Stimulated activated CD4-positive, alpha-beta T cell treated with anti-CD3 and anti-CD28 coated beads, Interleukin-12 subunit alpha, Interleukin-12 subunit beta, amount 100 ng/mL, for 4 hours (primary cell): Measurements from ENCODE around the gene VWA5A.
A peak's percentile ranks its signal among the peaks of the same experiment; 100 is the strongest.

ENCODE experiments used
- DNase-seq: peaks from one replicate; pipeline ENCODE4 v3.0.0-alpha.2; 2020

VWA5A gene, protein sequence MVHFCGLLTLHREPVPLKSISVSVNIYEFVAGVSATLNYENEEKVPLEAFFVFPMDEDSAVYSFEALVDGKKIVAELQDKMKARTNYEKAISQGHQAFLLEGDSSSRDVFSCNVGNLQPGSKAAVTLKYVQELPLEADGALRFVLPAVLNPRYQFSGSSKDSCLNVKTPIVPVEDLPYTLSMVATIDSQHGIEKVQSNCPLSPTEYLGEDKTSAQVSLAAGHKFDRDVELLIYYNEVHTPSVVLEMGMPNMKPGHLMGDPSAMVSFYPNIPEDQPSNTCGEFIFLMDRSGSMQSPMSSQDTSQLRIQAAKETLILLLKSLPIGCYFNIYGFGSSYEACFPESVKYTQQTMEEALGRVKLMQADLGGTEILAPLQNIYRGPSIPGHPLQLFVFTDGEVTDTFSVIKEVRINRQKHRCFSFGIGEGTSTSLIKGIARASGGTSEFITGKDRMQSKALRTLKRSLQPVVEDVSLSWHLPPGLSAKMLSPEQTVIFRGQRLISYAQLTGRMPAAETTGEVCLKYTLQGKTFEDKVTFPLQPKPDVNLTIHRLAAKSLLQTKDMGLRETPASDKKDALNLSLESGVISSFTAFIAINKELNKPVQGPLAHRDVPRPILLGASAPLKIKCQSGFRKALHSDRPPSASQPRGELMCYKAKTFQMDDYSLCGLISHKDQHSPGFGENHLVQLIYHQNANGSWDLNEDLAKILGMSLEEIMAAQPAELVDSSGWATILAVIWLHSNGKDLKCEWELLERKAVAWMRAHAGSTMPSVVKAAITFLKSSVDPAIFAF

DNA sequence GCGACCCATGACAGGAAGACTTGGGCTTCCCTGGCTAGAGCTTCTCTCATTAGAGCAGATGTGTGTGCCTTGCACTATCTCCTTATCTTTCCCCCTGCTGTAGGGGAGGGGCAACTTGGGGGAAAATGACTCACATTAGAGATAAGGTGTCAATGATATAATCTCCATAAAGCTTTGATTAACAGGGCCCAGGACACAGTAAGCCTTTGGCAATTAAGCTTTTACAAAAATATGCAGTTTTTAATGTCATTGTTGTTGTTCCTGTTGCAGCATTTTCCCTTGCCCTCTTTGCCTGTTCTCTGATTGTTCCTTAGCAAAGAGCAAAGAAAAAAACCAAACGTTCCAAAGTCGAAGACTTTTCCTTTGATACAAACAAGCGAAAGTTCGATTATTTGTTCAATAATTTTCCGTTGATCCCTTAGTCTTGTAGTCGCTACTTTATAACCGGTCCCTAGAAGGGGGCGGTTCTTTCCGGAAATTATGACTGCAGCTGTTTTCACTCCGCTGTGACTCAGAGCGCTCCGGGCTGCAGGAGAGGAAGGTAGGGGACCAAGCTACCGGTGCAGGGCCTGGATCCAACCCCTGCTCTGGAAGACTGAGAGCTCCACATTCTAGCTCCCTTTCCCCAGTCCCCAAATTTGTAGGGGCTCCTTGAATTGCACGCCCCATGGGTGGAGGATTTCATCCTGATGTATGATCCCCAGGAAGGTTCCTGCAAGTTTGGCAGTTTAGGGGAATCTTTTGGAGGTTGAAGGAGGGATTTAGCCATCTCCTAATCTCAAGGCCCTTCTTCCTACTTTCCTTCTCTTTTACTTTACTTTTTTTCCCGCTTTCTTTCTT is at the start of gene VWA5A:
VWA5A (plus strand) TSS at position 509 of the 840 bp plus-strand sequence. CDS start 2,062 bp downstream, outside the sequence.
- peak; percentile 68 for DNase-seq

DNA sequence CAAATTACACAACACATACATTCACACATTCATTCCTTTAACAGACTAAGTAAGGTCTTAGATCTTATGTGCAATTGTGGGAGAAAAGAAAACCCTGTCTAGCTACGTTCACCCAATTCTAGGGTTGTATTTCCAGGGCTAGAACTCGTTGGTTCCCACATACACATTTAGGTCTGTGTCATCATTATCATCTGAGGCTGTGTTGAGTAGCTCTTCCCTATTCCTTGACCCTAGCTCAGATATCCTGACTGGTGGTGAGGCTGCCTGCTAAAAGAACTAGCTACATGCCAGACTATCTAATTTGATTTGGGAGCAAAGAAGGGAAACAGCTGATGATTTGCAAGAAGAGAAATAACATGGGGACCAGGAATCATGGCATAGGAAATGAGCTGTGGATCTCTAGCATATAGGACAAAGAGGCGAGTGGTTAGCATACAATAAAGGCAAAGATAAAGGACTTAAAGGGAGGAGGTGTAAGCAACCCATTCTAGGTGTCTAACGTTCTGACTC is 46.6 kb upstream of the VWA5A start:
- DNase-seq: no peak

DNA sequence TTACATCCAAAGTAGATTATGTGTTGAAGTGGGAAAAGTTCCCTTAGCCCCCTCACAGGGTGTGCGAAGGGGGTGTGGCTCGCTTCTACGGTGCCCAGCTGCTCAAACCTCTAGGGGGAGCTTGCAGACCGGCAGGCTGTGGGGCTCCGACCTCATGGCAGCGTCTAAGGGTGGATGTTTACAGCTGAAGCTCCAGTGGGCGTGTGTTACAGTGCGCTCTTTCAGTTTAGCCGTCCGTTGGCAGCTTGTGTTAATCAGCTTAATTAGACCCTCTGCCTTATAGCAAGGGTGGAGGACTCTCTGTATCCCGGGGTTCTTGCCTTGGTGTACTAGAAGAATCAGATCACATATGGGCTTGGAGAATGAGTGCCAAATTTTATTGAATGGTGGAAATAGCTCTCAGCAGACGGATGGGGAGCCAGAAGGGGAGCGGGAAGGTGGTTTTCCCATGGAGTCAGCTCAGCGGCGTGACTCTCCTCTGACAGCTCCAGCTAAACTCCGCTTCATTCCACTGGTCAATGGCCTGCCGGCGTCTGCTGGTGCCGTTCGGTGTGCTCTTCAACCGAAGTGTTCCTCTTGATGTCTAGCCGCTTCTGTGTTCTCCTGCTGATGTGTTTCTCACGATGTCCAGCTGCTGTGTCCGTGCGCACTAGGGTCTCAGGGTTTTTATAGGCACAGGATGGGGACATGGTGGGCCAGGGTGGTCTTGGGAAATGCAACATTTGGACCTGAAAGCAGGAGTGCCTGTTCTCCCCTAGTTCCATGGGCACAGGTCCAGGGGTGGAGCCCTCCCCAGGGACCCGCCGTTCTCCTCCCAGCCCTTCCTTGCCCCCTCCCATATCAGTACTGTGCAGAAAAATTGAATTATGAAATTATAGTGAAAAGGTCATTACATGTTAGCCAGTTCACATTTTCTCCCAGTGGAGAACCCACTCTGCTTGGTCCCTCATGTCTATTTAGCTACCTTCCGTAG is 45.5 kb upstream of the VWA5A start:
- DNase-seq: peak; percentile 24

DNA sequence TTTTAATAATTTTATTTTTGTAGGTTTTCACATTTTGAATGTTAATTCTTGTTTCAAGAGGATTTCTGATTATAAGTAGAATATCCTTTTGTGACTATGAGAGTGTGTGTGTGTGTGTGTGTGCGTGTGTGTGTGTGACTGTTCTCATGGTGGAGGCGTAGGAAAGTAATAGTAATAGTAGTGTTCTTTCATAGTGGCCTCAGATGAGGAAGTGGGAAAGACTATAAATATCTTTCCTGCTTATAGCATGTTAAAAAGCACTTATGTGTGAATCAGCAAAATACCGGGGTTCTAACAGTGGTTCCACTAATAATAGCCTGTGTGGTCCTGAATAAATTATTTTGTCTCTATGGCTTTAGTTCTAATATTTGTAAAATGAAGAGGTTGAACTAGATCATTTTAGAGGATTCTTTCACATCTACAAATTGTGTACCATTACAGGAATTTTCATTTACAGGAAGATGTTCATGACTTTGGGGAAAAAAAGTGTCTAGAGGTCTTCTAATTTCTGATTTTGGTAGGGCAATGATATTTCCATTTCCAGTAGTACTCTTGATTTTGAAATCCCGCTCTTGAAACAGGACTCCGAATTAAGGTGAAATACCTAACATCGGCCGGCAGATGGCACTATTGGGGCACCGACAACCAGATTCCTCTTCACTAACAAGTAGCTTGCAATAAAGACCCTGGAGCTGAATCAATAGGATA is 44.2 kb upstream of the VWA5A start:
- DNase-seq: peak; percentile 59

DNA sequence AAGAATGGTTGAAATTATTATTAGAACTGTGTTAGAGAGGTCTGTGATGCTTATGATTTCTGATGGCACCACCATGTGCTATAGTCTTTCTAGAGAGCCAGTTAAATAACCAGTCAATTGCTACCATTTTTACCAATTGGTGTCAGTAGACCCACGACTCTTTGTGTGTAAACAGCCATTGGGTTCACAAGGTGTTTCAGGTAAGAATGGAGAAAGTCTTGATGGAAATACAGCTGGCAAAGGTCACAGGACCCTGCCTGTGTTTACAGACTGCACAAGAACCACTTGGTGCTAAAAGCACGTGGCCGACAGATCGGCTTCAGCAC is 43.7 kb upstream of the VWA5A start:
- DNase-seq: no peak

DNA sequence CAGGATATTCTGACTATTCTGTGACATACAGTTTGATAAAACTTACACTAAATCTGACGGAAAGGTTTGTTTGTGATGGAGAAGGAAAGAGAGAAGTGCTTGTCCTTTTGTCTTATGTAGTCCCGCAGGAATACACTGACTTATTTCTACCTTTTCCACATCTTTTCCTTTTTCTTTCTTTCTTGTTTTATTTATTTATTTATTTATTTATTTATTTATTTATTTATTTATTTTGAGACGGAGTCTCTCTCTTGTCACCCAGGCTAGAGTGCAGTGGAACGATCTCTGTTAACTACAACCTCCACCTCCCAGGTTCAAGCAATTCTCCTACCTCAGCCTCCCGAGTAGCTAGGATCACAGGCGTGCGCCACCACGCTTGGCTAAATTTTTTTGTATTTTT is 43.1 kb upstream of the VWA5A start:
- DNase-seq: no peak

DNA sequence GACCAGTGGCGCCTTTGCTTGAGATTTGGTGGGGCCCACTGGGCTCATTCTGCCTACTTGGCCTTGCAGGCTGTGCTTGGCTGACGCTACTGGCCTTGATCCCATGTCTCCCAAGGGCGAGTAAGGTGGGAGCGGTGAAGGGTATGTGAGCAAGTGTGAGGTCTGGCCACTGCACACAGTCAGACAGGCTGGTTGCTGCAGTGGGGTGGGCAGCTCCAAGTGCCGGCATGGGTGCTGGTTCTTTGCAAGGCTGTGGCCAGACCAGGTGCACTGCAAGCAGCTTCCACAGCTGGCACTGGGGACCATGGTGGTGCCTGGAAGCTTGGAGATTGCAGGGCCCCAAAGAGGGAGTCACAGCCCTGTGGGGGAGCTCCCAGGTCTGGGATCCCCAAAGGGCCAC is 40.7 kb upstream of the VWA5A start:
- DNase-seq: no peak

DNA sequence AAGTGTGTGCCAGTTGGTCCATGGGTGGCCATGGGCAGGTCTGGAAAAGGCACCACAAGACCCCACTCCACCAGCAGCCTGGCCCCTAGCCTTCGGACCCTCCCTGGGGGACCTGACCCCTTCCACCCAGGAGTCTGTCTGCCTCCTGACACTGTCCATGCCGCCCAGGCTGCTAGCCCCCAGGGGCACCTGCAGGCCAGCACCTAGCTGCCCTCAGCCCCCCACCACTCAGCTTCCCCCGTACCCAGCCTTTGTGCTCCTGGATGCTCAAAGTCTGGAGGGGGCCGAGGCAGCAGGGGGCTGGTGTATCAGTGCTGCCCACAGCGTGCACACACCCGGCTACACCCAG is 39.8 kb upstream of the VWA5A start:
- no peak for DNase-seq

DNA sequence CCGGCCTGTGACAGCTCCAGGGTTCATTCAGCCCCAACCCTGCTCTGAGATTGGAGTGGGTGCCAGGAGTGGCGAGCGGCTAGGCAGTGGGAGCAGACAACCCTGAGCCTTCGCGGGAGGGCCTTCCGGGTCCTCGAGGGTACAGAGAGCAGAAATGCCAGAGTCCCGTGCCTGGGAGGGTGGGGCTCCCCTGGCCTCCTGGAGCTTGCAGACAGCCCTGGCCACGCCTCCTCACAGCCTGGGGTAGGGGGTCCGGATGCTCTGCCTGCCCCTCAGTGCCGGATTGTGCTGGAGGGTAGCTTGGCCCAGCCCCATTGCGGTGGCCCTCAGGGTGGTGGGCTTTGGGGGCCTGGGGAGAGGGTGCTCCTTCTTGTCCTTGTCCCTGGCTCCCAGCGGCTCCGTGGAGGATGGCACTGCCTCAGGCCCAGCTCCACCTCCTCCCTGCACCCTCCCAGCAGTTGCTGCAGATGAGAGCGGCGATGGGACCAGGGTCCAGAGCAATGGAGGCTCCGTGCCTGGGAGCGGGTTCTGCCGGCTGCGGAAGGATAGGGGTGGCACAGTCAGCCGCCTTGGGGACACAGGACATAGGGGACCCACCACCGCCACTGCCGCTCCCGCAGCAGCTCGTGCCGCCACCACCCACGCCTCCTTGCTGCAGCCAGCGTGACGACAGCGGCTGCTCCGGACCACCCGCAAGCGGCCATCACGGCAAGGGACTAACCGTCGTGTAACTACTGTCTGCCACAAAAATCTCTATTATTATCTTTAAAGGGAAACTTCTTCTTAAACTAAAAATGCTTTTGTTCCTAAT is 39.2 kb upstream of the VWA5A start:
- DNase-seq: no peak

DNA sequence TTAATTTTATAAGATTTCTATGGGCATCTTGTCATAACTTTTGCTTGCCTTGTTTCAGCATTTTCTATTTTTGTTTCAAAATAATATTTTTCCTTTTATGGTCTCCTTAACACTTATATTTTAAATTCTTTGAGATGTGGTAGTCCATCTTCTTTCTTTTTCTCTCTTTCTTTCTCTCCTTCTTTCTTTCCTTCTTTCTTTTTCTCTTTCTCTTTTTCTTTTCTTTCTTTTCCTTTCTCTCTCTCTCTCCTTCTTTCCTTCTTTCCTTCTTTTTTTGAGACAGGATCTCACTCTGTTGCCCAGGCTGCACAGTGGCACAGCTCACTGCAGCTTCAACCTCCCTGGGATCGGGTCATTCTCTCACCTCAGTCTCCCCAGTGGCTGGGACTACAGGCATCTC is 38.0 kb upstream of the VWA5A start:
- no peak for DNase-seq

DNA sequence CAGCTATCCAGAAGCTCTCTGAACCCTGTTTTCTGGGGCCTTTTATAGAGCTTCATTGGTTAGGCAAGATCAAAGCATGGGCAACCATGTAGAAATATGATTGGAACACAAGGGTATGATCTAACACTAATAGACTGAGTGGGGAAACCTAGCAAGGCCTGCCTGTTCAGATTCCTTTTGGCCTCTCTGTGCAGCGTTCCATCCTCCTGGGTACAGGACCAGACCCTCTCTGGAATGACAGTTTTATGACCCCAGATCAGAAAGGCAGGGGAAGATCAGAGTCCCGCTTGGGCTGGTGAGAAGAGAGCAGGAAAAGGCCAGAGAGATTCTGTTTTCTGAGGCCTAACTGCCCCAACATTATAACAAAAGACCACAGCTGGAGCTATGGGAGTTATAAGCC is 36.7 kb upstream of the VWA5A start:
- DNase-seq: no peak

DNA sequence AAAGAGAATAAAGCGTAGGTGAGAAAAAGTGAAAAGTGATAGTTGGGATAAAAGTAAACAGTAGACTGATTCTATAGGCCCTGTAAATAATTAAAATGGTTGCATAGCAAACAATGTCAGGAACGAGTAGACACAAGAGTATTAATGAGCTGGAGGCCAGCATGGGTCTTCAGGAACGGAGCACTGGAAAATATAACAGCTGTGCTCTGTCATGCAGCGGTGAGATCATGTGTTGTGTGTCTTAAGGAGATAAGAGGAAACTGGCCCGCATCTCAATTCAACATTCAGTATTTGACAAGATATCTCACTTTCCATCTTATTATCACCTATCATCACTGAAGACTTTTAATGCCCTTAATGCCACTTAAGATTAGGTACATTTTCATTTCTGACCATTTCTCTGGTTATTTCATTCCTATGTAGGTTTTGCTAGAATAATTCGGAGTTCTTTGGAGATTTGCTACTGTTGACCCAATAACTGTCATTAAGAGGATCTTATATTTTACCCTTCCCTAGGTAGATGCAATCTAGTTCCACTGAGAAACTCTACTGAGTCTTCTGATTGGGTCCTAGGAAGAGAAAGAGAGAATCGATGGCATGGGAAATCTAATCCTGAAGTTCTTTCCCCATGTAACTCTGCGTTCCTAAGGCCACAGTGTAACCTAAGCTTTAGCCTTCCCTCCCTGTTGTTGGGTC is 35.5 kb upstream of the VWA5A start:
- DNase-seq: no peak

DNA sequence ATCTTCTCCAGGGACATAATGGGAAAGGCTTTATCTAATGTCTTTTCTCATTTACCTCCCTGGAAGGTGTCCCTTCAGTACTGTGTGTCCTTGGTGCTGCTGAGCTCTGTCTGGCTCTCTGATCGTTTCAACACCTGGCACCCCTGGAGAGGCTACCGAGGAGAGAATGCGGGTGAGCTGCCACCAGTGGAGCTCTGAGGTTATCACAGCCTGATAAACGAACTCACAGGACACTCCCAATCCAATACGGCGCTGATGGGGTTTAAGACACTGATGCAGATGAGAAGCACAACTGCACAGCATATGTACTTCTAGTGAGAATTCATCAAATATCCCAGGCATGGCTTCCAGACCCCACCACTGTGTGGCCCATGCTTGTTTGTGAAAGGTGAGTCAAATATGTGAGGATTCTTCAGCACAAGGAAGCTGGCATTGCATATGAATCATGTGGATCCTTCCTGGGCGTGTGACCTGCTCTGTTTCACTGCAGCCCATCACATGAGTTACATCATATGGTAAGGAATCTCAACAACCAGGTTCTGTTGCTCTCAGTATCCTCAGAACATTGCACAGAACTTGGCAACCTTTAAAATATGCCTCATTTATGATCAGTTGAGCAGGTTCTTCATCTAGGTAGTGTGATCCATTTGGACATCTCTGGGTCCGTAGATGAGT is 34.8 kb upstream of the VWA5A start:
- no peak for DNase-seq

DNA sequence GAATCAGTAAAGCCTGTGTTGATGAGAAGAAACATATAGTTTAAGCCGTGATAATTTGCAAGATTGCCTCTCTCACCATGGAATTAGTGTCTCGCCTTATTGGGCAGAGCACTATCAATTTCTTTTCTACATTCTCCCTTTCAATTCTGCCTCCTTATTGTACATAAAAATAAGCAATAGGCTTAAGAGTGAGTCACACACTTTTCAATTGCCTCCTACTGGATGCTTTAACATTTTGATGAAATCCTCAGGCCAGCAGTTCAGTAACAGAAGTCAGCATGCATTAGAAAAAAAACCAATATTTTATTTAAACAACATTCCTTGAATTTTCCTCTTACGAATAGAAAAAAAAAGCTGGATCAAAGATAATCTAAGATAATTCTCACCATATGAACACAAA is 33.8 kb upstream of the VWA5A start:
- DNase-seq: no peak

DNA sequence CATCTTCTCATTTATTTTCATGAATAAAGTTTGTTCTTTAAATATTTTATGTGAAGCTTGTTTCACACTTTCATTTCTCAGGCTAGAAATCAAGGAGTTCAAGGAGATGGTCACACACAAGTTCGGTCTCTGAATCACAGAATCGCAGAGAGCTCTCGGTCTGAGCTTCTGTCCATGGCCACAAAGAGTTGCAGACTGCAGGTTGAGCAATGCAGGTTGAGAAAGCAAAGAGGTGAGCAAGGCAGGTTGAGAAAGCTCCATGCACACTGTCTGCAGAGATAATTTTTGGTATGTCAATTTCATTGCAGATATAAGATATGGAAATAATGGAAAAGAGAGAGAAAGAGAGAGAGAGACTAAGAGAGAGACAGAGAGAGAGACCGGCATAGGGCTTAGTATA is 32.9 kb upstream of the VWA5A start:
- DNase-seq: no peak

DNA sequence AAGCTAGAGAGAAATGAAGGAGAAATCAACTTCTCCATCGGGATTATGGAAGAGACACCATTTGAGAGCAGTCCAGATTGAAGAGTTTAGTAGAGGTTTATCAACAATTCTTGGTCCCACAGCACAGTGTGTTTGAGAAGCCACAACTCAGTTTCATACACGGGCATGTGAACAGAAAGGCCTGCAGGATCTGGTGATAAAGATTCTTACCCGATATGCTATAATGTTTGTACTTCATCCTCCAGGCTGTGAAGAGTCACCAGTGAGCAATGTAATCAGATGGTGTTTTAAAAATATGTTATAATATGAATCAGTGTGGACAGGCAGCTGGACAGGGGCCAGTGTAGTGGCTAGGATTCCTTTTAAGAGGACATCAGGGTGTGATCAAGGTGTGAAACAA is 29.7 kb upstream of the VWA5A start:
- no peak for DNase-seq

DNA sequence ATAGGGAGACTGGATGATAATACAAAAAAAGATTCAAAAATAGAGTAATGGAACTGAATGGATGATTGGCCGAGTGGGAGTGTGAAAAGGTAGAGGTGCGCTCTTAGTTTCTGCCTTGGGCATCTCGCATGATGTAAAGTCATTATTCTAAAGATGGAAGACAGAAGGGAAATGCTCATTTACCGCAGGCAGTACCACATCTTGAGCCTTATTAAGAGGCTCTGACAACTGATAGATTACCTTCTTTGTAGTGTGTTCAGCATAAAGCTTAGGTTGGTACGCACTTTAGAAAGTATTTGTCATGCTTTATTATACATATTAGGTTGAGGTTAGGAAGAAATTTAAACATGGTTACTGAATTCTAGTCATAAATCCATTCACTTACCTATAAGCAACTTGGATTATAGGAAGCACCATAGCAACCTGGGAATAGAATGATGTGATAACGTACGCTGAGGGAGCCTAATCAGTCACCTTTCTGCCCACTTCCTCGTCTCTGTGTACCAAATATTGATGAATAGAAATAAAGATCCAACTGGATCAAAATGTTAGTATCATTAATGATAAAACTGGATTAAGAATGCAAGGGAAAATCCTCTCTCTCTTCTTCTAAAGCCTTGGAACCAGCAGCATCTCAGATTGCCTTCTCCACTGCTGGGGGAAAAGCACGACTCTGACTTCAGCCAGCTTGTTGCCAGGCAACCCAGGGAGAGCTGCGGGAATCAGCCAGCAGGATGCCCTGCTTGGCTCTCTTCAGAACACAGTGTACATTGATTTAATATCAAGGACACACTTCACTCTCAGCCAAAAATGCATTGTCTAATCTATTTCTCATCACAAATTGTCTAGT is 29.0 kb upstream of the VWA5A start:
- no peak for DNase-seq

DNA sequence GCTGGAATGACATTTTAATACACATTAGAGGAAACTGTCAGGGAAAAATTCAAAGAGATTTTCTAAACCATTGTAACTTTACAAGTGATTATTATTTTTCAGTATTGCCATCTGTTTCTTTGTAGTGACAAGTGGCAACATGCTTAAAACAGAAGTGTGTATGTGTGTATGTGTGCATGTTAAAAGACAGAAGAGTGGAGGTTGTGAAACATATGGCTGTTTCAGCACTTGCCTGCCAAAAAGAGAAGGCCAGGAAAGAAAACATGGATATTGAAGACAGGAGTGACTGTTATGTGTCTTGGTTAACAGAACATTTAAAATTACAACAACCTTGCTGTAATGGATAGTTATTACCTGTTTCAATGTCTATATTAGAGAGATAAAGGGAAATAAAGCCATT is 24.3 kb upstream of the VWA5A start:
- DNase-seq: no peak
